Activated T-cell treated with anti-CD3 and anti-CD28 coated beads, Interleukin-2, amount 50 U/mL, for 72 hours (primary cell): ENCODE data around the gene TAC4. TPM values are rescaled to one million over a fixed set of nuclear protein-coding genes. Genes with fewer than 3 reads are reported as not detected.

Source experiments
- ATAC-seq, 2 donors: fragments of 150-1000 bp; cut with Tn5 transposase; replicated peaks in 1 of 2; 2 replicates each; pipeline ENCODE4 v1.10.0; 2021; ENCODE audit warnings: moderate library complexity in 2 of 2, mild to moderate bottlenecking in 1 of 2
- DNase-seq, 2 donors: peaks; one replicate each; pipeline ENCODE4 v3.0.0; 2021 to 2022; ENCODE audit warnings: mixed read lengths in 1 of 2
- H3K27ac Mint-ChIP-seq: one replicate; pipeline ENCODE4 v1.8.0; 2022; ENCODE audit warnings: mild to moderate bottlenecking, moderate library complexity, mixed read lengths
- H3K27me3 Mint-ChIP-seq: one replicate; pipeline ENCODE4 v1.8.0; 2022; ENCODE audit warnings: low read depth, mixed read lengths
- H3K36me3 Mint-ChIP-seq, 2 donors: one replicate each; pipeline ENCODE4 v1.8.0; 2022; ENCODE audit warnings: mixed read lengths in 2 of 2, mild to moderate bottlenecking in 1 of 2; ENCODE audit not compliant: insufficient read depth in 2 of 2
- H3K4me1 Mint-ChIP-seq: one replicate; pipeline ENCODE4 v1.8.0; 2022; ENCODE audit warnings: low read depth, mixed read lengths
- H3K4me3 Mint-ChIP-seq, 2 donors: one replicate each; pipeline ENCODE4 v1.8.0; 2022; ENCODE audit warnings: mild to moderate bottlenecking in 2 of 2, mixed read lengths in 2 of 2, moderate library complexity in 2 of 2
- H3K9me3 Mint-ChIP-seq, 2 donors: one replicate each; pipeline ENCODE4 v1.8.0; 2022; ENCODE audit warnings: mixed read lengths in 2 of 2
- total RNA-seq, 2 donors: library from RNA; stranded (reverse); gene quantifications; one replicate each; pipeline ENCODE4 v1.2.3, GENCODE V29; 2022

TAC4 gene
- total RNA-seq, 2 donors from 2014 or later = not detected

GRCh38 chr17:49882434-49882833, 34.6 kb upstream of the TAC4 start:
- H3K9me3 Mint-ChIP-seq = no peaks in the 10 kb centered on the region
- no peak overlapping the region for H3K4me3 Mint-ChIP-seq
- DNase-seq = no peak
- H3K27ac Mint-ChIP-seq = no peak overlapping the region
- H3K36me3 Mint-ChIP-seq = no peaks in the 10 kb centered on the region
- peaks cover 44% of the 10 kb centered on the region for H3K27me3 Mint-ChIP-seq
- ATAC-seq = no peak
- peaks cover 10% of the 10 kb centered on the region for H3K4me1 Mint-ChIP-seq

DNA sequence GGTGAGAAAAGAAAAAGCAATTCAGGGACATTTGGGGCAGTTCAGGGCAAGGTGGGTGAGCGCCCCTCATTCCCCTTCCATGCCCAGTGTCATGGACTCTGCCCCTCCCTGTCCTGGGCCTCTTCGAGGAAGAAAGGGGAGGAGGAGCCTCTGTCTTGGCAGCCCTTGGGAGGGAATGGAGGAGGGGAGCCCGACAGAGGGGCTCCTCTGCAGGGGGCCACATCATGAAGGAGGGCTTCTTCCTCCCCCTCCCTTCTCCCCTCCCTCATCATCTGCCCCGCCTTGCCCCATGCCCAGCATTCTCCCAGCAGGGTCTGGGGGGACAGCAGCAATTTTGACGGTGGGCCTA, 33.2 kb upstream of the TAC4 start:
- Mint-ChIP-seq H3K9me3 (no peaks in the 10 kb centered on the region), H3K27ac (no peak overlapping the region), H3K4me3 (peak overlapping the region in 1 of 2 donors; percentile 68), H3K36me3 (no peaks in the 10 kb centered on the region), H3K27me3 (peaks cover 40% of the 10 kb centered on the region), H3K4me1 (peaks cover 10% of the 10 kb centered on the region)
- DNase-seq (no peak), ATAC-seq (no peak)

GRCh38 chr17:49880291-49881053, 32.6 kb upstream of the TAC4 start:
- Mint-ChIP-seq H3K4me1 (peaks cover 10% of the 10 kb centered on the region), H3K27ac (no peak overlapping the region), H3K27me3 (peaks cover 40% of the 10 kb centered on the region), H3K9me3 (no peaks in the 10 kb centered on the region), H3K36me3 (no peaks in the 10 kb centered on the region), H3K4me3 (peak overlapping the region; percentile 68 to 73)
- peak; percentile 95 to 96 for ATAC-seq
- peak; percentile 81 for DNase-seq

DNA sequence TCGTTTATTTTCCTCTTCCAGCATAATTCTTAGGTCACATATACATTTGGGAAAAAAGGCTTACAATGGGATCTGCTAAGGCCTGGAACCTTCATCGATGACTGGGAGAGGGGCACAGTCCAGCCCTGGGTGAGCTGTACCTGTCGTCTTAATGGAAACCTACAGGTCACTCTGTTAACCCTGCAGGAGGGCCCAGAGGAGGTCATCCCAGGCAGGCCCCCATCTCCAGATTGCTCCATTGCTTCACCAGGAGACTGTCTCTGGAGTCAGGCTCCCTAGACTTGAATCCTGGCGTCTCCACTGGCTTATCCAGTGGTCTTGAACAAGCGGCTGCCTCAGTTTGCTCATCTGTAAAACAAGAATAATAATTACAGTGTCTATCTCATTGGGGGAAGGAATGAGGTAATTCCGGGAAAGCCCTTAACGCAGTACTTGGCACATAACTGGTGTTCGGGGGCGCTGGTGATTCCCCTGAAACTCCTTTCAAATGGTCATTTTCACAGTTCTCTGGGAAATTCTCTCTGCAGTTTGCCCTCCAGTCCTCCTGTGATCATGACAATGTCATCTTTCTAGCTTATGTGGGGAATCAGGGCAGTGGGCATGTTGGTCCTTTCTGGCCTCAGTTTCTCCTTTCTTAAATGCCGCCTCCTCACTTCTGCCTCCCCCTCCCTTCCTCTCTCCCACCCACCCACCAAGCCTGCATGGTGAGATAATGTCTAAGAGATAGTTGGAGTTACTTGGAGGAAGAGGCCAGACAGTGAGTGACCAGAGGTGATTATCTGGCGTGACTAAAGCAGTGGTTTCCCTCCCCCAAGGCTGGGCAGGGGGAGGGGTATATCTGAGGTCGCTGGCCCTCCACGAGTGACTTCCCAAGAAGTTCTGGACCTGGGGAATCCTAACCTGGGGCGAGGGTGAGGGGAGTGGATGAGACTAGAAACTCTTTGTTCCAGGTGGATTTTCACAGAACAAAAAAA, 31.3 kb upstream of the TAC4 start:
- no peaks in the 10 kb centered on the region for H3K36me3 Mint-ChIP-seq
- DNase-seq (no peak), ATAC-seq (no peak)
- no peak overlapping the region for H3K4me3 Mint-ChIP-seq
- H3K27me3 Mint-ChIP-seq = peaks cover 40% of the 10 kb centered on the region
- H3K4me1 Mint-ChIP-seq = peaks cover 10% of the 10 kb centered on the region
- no peak overlapping the region for H3K27ac Mint-ChIP-seq
- H3K9me3 Mint-ChIP-seq = no peaks in the 10 kb centered on the region

DNA sequence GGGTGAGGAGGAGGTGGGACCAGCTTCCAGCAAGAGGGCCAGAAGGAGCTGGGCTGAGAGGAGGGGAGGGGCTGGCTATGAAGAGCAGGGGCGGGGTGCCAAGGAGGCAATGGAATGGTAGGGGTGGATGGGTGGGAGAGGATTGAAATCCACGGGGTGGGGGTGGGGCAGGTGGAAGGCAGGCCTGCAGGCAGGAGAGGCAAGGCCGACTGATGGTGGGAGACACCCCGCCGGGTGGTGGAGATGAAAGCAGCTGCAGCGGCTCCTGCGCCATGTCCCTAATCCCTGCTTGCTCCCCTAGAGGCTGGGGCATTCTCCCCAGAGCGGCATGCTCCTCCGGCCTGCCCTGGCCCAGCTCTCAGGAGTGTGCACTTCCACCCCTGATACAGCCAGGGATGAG, 27.8 kb upstream of the TAC4 start:
- H3K27ac Mint-ChIP-seq = no peak overlapping the region

DNA sequence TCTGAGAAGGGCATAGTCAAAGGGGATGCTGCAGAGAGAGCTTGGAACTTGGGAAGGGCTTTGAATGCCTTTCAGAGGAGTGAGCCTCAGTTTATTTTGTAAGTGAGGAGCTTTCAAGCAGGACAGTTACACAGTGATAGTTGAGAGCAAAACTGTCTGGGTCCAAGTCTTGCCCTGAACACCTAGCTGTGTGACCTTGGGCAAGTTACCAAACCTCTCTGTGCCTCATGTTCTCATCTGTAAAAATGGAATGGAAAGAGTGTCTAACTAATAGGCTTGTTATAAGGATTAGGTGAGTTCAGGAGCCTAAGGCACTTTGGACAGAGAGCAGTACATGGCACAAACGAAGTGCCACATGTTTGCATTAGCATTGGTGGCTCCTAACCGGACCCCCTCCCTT, 27.0 kb upstream of the TAC4 start:
- no peak overlapping the region for H3K27ac Mint-ChIP-seq
- peaks cover 14% of the 10 kb centered on the region for H3K27me3 Mint-ChIP-seq
- peaks cover 14% of the 10 kb centered on the region for H3K4me1 Mint-ChIP-seq
- no peaks in the 10 kb centered on the region for H3K36me3 Mint-ChIP-seq
- no peaks in the 10 kb centered on the region for H3K9me3 Mint-ChIP-seq
- no peak for DNase-seq
- H3K4me3 Mint-ChIP-seq = no peak overlapping the region
- ATAC-seq = no peak

More for the DNA sequence above, 27.8 kb upstream of the TAC4 start:
- Mint-ChIP-seq H3K4me3 (no peak overlapping the region), H3K4me1 (peaks cover 22% of the 10 kb centered on the region), H3K9me3 (no peaks in the 10 kb centered on the region), H3K36me3 (no peaks in the 10 kb centered on the region), H3K27me3 (peaks cover 20% of the 10 kb centered on the region)
- DNase-seq (no peak), ATAC-seq (no peak)

- ATAC-seq (no peak), DNase-seq (no peak)
- Mint-ChIP-seq H3K27ac (no peak overlapping the region), H3K27me3 (peaks cover 7% of the 10 kb centered on the region), H3K4me3 (no peak overlapping the region), H3K36me3 (no peaks in the 10 kb centered on the region), H3K9me3 (no peaks in the 10 kb centered on the region), H3K4me1 (peaks cover 14% of the 10 kb centered on the region)
Measured at GRCh38 chr17:49873926-49874325, 26.1 kb upstream of the TAC4 start.

GRCh38 chr17:49873466-49873865, 25.6 kb upstream of the TAC4 start:
- H3K27ac Mint-ChIP-seq = no peak overlapping the region
- H3K4me1 Mint-ChIP-seq = peaks cover 14% of the 10 kb centered on the region
- H3K36me3 Mint-ChIP-seq = no peaks in the 10 kb centered on the region
- no peak for ATAC-seq
- no peak for DNase-seq
- no peaks in the 10 kb centered on the region for H3K9me3 Mint-ChIP-seq
- no peak overlapping the region for H3K4me3 Mint-ChIP-seq
- peaks cover 7% of the 10 kb centered on the region for H3K27me3 Mint-ChIP-seq

- Mint-ChIP-seq H3K36me3 (no peaks in the 10 kb centered on the region), H3K27ac (no peak overlapping the region), H3K4me1 (peaks cover 14% of the 10 kb centered on the region), H3K27me3 (peaks cover 6% of the 10 kb centered on the region), H3K4me3 (peak overlapping the region in 1 of 2 donors; percentile 27), H3K9me3 (no peaks in the 10 kb centered on the region)
- ATAC-seq = peak in 1 of 2 donors; percentile 68
- DNase-seq = peak; percentile 12 to 34
Measured at GRCh38 chr17:49872754-49873377, 25.0 kb upstream of the TAC4 start.

DNA sequence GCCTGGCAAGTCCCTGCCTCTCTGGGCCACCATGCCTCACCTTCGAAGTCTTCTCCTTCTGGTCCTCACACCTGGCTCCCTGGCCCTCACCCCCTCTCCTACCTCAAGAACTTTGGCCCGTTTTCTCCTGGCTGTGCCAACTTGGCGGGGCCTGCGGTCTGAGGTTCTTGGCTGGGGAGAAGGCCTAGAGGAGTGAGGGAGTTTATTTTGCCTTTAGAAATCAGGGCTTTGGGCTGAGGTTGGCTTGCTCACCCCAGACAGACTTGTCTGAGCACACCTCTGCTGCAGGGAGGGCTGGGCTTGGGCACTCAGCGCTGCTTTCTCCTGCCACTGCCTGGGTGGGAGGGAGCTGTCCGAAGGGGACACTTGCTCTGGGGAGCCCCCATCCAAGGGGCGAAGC, 23.3 kb upstream of the TAC4 start:
- ATAC-seq (no peak), DNase-seq (no peak)
- Mint-ChIP-seq H3K27me3 (no peaks in the 10 kb centered on the region), H3K27ac (no peak overlapping the region), H3K9me3 (no peaks in the 10 kb centered on the region), H3K36me3 (no peaks in the 10 kb centered on the region), H3K4me3 (no peak overlapping the region), H3K4me1 (peaks cover 14% of the 10 kb centered on the region)

DNA sequence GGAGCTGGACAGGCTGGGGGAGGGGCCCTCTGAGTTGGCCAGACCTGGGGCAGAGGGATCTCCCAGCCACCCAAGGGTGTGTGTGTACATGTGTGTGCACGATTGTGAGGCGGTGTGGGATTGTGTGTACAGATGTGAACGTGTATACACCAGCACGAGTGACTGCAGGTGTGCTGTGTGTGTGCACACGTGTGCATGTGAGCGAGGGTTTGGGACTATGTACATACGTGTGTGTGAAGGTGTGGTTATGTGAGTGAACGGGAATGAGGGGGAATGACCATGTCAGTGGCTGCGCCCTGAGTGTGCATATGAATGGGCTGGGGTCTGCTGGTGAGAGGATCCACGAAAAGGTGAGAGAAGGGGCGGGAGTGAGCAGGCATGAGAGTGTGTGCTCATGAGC, 22.4 kb upstream of the TAC4 start:
- Mint-ChIP-seq H3K4me3 (no peak overlapping the region), H3K27ac (no peak overlapping the region), H3K36me3 (no peaks in the 10 kb centered on the region), H3K9me3 (no peaks in the 10 kb centered on the region), H3K4me1 (peaks cover 14% of the 10 kb centered on the region), H3K27me3 (no peaks in the 10 kb centered on the region)
- DNase-seq (no peak), ATAC-seq (no peak)

DNA sequence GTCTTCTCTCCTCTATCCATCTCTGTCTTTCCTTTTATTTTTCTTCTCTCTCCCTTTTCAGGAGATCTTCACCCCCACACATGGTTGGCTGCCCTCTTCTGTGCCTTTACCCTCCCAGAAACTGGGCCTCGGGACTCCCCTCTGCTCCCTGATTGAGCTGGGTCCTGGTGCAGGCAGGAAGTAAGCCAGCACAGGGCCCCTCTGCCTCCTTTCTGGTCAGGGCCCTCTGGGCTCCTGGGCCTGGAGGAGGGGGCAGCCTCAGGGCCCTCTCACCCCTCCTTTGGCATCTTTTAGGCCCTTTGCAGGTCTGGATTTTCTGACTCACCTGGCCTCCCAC, 21.1 kb upstream of the TAC4 start:
- no peaks in the 10 kb centered on the region for H3K36me3 Mint-ChIP-seq
- no peak for DNase-seq
- no peak overlapping the region for H3K27ac Mint-ChIP-seq
- no peak overlapping the region for H3K4me3 Mint-ChIP-seq
- peaks cover 14% of the 10 kb centered on the region for H3K4me1 Mint-ChIP-seq
- H3K9me3 Mint-ChIP-seq = no peaks in the 10 kb centered on the region
- no peaks in the 10 kb centered on the region for H3K27me3 Mint-ChIP-seq
- ATAC-seq = no peak

DNA sequence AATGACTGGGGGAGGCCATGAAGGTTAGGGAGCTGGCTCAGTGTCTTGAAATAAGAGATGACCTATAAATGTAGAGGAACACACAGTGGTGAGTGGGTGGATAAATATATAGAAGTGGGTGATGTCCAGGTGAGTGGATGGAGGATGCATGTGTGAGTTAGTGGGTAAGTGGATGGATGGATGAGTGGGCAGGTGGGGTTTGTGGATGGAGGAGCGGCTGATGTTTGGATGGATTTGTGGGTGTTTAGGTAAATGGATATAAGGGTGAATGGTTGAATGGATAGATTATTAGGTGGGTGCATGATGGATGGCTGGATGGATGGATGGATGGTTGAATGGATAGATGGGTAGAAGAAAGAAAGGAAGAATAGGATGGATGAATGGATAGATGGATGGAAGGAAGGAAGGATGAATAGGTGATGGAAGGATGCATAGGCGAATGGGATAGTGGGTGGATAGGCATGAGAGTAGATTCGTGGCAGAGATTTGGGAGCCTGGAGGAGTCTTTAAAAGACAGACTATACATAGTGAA, 19.1 kb upstream of the TAC4 start:
- Mint-ChIP-seq H3K27ac (no peak overlapping the region), H3K4me1 (no peaks in the 10 kb centered on the region), H3K9me3 (no peaks in the 10 kb centered on the region), H3K27me3 (no peaks in the 10 kb centered on the region), H3K4me3 (no peak overlapping the region), H3K36me3 (no peaks in the 10 kb centered on the region)
- ATAC-seq (no peak), DNase-seq (no peak)
